ENCODE data around the gene ADORA3. TPM values are rescaled to one million over a fixed set of nuclear protein-coding genes. Genes with fewer than 3 reads are reported as not detected.

Gene ADORA3
- total and polyA plus RNA-seq, 2 of the 8 experiments (the other 6 are each of a cell fraction or from before 2014, with no cell fraction given) = 0.03 TPM; not detected in 1

- TF ChIP-seq SRF (IDR thresholded peaks at IDR 0.05; ENCODE audit: low read depth, low read length) (no peak), NANOG (IDR thresholded peaks at IDR 0.05; ENCODE audit: insufficient read depth, low read depth, low read length, poor library complexity, severe bottlenecking) (no peak), RAD21 (IDR thresholded peaks at IDR 0.05 in 1 of 2, conservative IDR thresholded peaks at IDR 0.05 in 1 of 2; ENCODE audit: low read depth in 2 of 2, low read length in 2 of 2) (no peak), HDAC2 (IDR thresholded peaks at IDR 0.05; ENCODE audit: borderline replicate concordance in 1 of 2, low read depth in 2 of 2, low read length in 2 of 2) (no peak)
Observed at GRCh38 chr1:111513410-111514020, 10.1 kb upstream of the ADORA3 start (continued).

All from H1 (cell line).